ENCODE measurements around the gene MCC.

DNA sequence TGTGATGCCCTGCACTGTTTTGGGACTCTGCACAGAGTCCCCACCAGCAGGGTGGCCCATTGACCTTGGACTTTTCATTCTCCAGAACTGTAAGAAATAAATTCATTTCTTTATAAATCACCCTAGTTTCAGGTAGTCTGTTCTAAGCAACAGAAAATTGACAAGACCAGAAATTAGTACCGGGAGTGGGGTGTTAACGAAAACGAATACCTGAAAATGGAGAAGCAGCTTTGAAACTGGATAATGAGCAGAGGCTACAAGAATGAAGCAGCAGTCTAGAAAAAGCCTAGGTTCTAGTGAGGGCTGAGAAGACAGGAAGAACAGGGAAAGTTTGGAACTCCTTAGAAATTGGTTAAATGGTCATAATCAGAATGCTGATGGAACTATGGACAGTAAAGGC is 2.1 kb upstream of the MCC start:
- TF ChIP-seq, protein P1, sequence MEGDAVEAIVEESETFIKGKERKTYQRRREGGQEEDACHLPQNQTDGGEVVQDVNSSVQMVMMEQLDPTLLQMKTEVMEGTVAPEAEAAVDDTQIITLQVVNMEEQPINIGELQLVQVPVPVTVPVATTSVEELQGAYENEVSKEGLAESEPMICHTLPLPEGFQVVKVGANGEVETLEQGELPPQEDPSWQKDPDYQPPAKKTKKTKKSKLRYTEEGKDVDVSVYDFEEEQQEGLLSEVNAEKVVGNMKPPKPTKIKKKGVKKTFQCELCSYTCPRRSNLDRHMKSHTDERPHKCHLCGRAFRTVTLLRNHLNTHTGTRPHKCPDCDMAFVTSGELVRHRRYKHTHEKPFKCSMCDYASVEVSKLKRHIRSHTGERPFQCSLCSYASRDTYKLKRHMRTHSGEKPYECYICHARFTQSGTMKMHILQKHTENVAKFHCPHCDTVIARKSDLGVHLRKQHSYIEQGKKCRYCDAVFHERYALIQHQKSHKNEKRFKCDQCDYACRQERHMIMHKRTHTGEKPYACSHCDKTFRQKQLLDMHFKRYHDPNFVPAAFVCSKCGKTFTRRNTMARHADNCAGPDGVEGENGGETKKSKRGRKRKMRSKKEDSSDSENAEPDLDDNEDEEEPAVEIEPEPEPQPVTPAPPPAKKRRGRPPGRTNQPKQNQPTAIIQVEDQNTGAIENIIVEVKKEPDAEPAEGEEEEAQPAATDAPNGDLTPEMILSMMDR (IDR thresholded peaks at IDR 0.05; ENCODE audit: low read depth, low read length, missing input control) = no peak
- TF ChIP-seq JUND (IDR thresholded peaks at IDR 0.05) (no peak), RAD21 (IDR thresholded peaks at IDR 0.05) (no peak)

Data from liver (tissue), 3 donors.